GM19043 (cell line): ENCODE measurements around the gene NAP1L4.

Experiments used
- ATAC-seq: cut with Tn5 transposase; IDR thresholded peaks from one replicate; pipeline ENCODE4 v1.9.1; 2021; ENCODE audit warnings: low read depth; ENCODE audit not compliant: unreplicated experiment

The NAP1L4 gene

DNA sequence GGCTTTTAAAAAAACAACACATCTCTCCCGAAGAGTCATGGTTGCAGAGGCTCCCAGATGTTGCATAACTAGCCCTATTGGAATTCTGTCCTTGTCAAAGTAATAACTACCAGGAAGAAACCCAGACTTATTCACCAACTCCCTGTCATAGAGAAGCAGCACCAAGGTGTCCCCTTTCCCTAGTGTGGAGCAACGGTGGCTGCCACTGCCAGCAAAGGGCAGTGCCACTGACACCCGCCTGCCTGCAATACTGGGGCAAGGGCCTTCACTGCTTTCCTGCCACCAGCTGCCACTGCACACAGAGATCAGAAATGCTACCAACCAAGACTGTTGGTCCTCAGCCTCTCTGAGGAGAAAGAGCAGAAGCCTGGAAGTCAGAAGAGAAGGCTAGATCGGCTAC is 27.3 kb downstream of the NAP1L4 start:
- ATAC-seq: no peak

DNA sequence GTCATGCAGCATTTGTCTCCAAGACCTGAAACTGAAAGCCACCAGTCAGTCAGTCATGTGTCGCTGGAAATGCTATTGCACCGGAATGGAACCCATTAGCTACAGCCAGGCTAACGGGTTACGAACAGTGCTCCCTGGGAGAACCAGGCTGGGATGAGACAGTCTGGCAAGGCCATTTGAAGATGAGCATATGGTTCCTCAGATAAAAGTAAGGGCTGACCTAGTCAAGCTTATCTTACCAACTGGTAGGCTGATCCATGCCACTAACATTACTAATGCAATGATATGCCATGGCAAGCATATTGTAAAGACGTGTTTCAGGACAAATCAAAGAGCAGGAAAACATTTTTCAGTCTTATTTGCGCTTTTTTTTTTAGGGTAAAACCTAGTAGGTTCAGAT is 28.4 kb downstream of the NAP1L4 start:
- ATAC-seq: no peak

DNA sequence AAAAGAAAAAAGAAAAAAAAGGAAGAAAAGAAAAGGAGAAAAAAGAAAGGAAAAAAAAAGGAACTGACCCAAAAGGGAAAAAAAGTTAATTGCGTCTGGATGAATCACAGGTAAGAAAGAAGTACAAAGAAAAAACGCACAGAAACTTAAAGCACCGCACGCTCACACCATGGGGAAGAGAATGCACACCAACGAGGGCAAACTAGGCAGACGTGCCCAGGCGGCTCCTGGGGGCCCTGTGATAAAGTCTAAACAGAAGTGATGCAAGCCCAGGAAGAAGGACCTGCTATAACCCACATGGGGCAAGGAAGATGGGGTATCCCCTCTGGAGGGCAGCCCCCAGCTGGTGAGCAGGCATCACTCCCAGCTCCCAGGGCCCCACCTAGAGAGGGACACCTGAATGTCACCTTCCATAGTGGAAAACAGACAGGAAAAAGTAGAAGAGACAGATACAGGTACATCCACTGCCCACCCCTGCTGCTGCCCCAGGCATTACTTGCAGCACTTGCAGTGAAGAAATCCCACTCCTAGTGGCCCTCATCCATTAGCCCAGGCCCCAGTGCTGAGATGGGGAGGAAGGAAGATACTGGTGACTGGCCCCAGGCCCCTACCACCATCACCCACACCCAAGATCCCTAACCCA is 28.9 kb downstream of the NAP1L4 start:
- ATAC-seq: no peak

DNA sequence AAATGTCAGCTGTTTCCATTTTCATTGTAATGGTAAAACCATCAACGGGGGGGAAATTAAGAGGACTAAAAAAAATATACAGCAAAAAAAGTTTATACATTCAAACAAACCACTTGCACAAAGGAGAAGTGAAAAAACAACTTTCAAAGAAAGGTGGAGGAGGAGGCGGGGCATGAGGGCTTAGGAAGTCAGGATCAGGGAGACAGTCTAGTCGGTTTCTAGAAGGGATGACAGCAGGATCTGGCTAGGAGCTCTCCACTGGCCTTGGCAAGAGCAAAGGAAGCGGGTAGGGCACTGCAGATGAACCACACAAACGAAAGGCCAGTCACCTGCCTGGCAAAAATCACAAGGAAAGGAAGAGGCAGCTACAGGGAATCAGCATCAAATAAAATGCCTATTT is 31.0 kb downstream of the NAP1L4 start:
- ATAC-seq: no peak

DNA sequence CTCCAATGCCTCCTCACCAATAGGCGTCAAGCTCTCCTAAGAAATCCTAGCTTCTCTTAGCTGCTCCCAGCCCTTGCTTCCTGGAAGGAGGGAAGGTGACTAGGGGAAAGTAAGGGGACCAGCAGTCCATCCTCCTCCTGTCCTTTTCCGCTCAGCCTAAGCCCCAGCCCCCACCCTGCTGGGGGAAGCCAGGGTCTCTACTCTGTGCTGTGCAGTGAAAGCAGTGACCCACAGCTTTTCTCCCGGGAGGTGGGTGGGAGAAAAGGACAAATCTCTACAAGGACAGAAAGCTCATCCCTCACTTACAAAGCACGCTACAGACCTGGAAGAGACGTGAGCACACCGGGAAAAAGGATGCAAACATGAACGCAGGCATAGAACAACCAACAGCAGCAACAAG is 32.0 kb downstream of the NAP1L4 start:
- no peak for ATAC-seq

DNA sequence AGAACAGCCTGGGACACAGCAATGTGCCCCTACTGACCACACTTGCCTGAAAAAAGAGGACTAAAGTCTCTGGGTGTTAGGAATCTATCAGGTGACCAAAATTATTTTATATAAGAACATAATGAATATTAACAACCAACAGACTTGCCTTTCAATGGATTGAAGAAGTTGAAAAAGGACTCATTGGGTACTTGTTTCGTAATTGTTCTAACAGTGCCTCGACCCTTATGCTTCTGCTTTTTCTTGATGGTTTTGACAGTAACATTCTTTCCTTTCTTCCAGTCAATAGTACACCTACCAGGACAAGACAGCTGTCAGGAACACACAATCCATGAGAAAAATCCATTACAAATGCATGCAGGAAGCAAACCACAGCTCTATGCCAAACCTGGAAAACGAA is 33.9 kb downstream of the NAP1L4 start:
- ATAC-seq: no peak

DNA sequence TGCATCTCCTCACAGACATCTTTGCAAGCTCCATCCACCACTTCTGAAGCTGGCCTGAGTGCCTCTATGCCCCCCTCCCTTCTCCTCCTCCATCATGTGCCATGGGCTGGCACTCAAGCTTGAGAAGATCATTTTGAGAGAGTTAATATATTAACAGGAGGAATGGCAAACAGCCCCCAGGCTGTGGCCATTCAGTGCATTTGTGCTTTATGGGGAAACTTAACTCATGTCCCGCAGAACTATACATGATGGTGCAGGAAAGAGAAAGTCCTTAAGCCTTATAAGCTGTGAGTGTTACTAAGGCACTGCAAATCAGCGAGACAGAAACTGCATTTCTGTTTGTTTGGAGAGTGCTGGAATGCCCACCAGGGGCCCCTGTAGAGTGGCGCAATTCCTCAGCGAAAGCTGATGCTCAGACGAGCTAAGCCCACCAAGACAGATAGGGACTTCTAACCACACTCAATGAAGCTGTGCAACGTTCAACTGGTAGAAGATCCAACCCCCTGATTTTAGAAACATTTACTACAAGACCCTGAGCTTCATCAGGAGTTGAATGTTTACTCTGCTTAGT is 36.1 kb downstream of the NAP1L4 start:
- no peak for ATAC-seq

DNA sequence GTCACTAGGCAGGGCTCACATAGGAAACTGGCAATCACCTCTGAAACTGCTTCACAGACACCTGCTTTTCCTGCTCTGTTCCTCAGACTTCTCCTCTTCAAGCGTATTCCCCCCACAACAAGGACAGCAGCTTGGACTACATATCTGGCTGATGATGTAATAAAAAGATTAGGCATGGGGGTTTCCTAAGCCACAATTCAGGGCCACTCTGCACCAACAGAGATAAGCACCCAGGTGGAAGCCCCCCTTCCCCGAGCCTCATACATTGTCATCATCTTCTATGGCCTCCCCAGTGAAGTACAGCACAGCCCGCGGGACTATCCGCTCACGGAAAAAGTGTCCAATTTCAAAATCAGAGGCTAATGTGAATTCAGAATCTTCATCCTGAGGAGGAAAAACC is 37.9 kb downstream of the NAP1L4 start:
- no peak for ATAC-seq

DNA sequence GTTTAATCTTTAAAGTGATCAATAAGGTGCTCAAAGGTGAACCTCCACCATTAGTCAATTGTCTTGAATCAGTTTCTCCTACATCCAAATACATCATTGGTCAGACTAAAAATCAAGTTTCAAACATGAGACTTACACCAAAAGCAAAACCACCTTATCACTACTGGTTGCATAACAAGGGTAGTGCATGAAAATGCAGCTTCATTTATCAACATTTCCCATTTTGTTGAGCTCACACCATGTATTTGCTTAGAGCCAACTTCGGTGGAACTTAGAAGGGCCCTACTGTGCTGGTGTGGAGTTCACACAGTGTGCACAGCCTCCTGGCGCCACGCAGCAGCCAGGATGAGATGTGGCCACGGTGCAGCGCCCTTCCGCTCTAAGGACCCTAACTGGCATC is 39.8 kb downstream of the NAP1L4 start:
- no peak for ATAC-seq

DNA sequence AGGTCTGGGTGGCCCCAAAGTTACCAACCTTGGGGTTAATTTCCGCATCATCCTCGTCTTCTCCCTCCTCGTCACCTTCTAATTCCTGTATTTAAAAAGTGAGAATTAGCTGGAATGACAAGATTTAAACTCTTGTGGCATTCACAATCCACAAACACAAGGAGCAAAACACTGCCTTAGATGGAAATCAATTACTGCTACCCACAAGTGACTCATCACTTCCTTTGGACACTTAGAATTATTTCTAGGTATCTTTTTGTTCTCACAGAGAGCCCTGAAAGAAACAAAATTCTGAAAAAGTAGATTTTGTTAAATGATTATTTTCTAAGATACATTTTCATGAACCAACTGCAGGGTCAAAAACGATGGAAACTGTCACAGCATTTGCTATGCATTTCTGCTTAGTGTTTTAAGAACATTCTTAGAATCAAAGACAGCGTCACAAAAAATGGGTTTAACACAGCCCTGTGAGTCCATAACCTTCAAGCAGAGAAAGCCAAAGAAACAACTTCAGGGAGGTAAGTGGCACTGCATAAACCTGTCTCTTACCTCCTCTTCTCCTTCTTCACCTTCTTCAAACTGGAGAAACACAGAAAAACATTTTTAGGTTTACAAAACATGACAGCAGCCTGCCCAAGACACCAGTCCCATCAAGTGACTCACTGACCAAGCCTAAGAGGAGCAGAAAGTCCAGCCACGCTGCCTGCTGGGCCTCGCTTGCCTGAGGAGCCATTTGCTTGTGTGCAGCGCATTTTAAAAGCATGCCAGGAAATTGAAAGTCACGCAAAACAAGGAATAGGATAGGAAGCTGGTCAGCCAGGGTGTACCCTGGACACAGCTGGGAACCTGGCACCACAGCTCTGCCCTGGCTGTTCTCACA is 40.7 kb downstream of the NAP1L4 start:
- ATAC-seq: no peak

DNA sequence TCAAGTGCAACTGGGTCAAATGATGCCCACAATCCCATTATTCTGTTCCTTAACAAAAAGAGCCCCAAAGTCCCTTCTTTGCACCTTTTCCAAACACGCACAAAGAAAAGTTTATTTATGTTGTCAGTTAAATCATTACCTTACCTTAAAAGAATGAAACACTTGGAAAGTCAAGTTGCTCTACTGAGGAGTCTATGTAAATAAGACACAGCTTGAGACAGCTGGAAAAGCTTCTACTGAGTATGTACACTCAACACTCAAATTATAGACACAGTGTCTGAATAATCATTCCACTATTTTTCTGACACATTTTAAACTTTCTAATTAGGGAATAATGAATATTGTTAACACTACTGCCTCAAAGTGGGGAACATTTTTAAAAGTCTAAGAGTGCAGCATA is 41.3 kb downstream of the NAP1L4 start:
- ATAC-seq: no peak

DNA sequence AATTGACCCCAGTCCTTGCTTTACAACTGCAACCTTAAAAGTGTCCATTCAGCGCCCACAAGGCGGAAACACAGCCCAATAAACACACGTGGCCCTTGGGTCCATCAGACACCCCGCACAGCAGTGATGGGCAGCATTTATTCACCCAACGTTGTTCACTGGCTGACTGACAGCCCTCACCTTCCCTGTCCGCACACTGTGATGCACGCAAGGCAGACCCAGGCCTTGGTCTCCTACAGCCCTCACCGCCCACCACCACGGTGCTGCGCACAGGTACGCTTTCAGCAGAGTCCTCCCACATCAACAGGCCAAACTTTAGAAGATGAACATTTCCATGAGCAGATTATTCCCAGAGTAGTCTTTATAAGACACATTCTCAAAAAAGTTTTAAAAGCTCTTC is 42.2 kb downstream of the NAP1L4 start:
- no peak for ATAC-seq

DNA sequence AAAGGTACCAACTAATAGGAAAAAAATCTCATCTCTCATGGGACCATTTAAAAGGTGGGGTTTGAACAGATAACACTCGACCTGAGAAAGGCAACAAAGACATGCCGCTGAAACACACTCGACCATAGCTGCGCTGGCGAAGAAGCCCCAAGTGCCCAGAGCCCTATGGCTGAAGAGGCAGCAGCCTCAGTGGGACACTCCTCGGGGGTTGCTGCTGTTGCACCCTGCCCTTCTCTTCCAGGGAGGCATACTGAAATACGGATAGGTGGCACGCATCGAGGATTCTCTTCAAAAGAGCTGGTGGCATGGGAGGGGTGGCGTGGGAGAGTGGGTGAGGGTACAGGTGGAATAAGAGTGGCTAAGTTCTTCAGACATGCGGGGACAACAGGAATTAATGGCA is 44.4 kb downstream of the NAP1L4 start:
- ATAC-seq: no peak

DNA sequence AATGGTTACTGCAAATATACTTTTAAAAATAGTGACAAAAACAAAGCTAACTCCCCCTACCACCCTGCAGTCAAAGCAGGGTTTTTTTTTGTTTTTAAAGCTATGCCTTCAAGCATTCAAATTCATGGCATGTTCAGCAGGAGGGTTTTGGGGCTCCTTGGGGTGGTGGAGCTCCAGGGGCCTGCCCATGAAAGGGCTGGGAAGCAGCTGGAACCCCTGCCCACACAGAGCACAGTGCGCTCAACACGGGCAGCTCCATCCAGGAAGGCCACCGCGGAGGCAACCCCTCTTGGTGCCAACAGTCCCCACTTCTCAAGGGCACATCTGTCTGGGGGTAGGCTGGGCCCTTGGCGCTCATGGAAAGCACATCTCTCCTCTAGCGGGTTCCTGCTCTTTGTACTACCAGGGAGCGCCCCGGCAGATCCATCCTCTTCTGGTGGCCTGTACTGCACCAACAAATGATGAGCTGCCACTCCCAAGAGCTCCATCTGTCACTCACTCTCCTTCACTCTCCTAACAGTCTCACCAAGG is 46.3 kb downstream of the NAP1L4 start:
- ATAC-seq: no peak

DNA sequence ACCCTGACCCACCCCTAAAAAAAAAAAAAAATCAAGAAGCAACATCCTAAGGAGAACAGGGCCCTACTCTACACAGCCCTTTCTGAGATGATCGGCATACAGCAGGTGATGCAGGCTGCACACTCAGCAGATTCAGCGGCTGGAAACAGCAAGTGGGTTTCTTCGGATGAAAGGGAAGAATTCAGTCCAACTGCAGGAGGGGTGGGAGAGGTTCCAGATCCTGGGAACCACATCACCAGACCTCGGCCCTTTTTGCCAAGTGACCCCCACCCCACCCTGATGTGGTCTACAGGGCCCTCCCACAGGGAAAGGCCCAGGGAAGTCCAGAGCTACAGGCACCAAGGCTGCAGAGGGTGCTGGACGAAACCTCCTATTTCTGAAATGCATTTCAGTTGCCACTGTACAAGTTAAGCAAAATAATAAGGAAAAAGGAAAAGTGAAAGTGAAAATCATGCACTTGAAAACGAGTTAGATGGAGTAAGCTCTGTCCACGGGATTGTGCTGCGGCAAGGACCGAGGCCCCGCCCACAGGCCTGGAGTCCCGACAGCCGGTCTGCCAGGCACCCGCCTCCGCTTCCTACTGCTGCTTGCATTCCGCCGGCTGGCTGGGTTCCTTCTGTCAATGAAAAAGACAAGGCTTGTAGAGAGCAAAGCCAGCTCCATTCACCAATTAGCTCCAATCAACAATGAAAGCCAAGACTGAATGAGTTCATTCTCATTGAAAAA is 46.9 kb downstream of the NAP1L4 start:
- ATAC-seq: no peak

DNA sequence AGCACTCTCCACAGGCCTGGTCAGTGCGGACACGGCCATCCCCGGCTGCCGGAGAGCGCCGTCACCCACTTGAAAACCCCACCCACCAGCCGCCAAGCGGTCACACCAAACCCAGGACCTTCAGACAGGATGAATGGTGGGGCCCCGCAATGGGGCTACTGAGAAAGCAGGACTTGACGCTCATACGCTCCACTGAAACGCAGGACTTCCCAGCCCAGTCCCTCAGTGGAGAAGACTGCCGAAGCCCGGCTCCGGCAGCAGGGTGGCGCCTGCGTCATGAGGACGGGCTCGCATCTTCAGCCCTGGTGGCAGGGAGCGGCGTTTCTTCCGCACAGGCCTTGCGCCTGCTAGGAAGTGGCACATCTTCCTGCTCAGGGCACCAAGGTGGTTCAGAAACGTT is 47.6 kb downstream of the NAP1L4 start:
- ATAC-seq: no peak

DNA sequence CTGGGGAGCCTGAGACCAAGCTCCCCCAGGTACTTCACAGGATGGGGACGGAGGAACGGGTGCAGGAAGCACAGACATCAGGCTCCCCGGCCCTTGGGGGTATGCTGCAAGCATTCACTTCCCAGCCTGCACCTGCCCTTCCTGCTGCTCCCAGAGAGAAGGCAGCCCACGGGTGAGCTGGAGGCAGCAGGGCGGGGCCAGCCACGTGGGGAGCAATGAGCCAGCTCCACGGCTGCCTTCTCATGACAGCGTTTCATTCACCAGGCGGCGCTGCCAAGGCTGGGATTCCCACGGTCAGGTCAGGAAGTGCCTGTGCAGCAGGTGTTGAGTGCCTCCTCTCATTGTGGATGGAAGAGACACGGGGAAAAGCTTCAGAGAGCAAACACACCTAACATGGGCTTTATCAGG is 48.4 kb downstream of the NAP1L4 start:
- no peak for ATAC-seq

DNA sequence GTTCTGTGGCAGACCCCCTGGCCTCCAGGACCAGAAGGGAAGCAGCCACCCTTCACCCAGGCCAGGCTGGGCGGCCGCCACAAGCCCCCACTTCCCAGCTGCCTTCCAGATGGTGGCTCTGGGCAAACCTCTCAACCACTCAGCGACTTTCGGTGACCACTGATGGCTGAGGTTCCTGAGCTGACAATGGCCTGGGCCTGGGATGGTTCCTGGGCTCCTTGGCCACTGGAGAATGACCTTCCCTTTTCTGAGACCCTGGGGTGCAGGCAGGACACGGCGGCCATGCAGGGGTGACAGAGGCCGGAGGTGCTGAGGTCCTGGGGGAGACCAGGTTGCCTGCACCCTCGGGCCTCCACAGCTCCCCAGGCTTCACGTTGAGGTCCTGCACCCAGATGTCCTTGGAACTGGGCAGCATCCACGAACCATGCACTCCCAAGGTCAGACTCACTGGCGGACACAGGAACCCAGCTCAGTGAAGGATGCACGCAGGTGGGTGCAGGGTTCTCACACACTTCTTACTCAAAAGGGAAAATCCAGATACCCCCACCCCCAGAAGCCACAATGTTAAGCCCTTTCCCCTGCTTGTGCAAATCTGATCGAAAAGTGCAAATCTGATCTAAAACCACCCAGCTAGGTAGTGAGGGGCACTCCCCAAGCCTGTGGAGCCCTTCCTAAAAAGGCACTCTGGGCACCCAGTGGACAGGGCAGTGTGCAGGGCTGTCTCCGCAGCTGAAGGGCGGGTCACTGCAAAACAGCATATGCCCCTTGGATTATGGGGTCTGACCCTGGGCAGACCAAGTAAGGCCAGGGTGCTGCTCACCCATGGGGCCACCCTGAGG is 49.0 kb downstream of the NAP1L4 start:
- ATAC-seq: no peak

DNA sequence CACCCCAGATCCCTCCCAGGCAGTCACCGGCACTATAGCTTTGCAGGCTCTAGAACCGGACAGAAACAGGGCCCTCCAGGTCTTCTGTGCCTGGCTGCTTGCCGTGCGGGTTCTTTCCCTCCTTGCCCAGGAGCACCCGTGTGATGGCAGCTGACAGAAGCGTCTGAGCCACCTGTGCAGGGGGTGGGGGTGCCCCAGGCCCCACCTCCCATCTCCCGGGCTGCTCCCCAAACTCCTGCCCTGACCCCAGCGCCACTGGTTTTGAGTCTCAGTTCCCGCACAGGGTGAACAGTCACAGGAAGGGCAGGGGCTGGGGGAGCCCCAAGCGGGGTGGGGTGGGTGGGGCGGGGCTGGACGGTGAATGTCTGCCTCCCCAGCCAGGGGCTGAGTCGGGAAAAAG is 49.7 kb downstream of the NAP1L4 start:
- ATAC-seq: no peak
